ENCODE measurements around the gene ATP6V1C2.

Gene ATP6V1C2

DNA sequence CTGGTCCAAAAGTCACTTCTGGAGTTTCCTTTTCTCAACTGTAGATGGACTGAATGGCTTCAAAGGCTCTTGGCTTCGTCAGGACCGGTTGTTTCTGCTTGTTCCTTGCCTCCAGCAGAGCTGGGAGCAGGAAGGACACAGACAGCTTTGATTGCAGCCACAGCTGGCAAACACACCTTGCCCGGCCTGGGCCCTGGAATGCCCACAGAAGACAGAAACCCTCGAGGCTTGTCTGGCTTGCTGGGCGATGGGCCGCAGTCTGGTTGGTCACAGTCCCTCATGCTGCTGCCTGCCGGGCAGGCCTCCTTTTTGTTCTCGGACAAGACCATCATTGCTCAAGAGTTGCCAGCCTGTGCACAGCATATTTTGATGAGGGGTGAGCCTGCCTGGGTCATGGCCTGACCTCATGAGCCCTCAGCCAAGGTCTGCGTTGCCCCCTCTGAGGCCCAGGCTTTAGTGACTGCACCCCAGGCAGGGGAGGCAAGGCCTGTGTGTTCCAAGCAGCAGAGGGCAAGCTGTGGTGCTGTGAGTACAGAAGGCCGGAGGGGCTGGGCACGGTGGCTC, 37.8 kb downstream of the ATP6V1C2 start:
- H3K27me3 ChIP-seq (ENCODE audit: insufficient read depth, low read length) = no peaks in the 10 kb centered on the region
- H4K91ac ChIP-seq (ENCODE audit: low read depth, low read length) = no peak overlapping the region
- H3K4me1 ChIP-seq (ENCODE audit: control insufficient read depth in 1 of 2, insufficient read depth in 2 of 2, low read length in 2 of 2) = peaks cover 13 to 19% of the 10 kb centered on the region in 2 experiments
- no peak overlapping the region for H3K9ac ChIP-seq (ENCODE audit: low read length)
- WGBS (ENCODE audit: extremely low coverage, insufficient coverage, insufficient read length) = no CpG with 5 or more reads among the region's 11 CpGs
- no peak overlapping the region for H3K4ac ChIP-seq (ENCODE audit: low read depth, low read length)
- H3K18ac ChIP-seq (ENCODE audit: low read length) = no peak overlapping the region
- H3K79me1 ChIP-seq (ENCODE audit: low read length) = peaks cover 4% of the 10 kb centered on the region
- no peak overlapping the region for H3K4me3 ChIP-seq (ENCODE audit: low read depth, low read length)
- H4K8ac ChIP-seq (ENCODE audit: low read depth, low read length) = no peak overlapping the region
- peaks cover 0 to 3% of the 10 kb centered on the region in 2 experiments for H3K36me3 ChIP-seq (ENCODE audit: control insufficient read depth in 1 of 2, insufficient read depth in 2 of 2, low read length in 2 of 2)
- H3K23ac ChIP-seq (ENCODE audit: low read length) = no peak overlapping the region
- no peak for DNase-seq
- no peak overlapping the region for H3K14ac ChIP-seq (ENCODE audit: low read length)
- no peaks in the 10 kb centered on the region for H3K79me2 ChIP-seq (ENCODE audit: control insufficient read depth, insufficient read depth, low read length, poor library complexity)
- no peak overlapping the region for H3K4me2 ChIP-seq (ENCODE audit: low read length)
- no peak overlapping the region for H2BK12ac ChIP-seq (ENCODE audit: low read length)
- H2BK5ac ChIP-seq (ENCODE audit: low read depth, low read length, poor library complexity) = no peak overlapping the region
- H3K27ac ChIP-seq (ENCODE audit: low read depth, low read length) = no peak overlapping the region
- no peak overlapping the region for H2AFZ ChIP-seq (ENCODE audit: insufficient read depth, low read length, poor library complexity)
- H2BK120ac ChIP-seq (ENCODE audit: insufficient read depth, low read length, poor library complexity) = no peak overlapping the region
- H2AK5ac ChIP-seq (ENCODE audit: low read length) = peak overlapping the region; percentile 14
- H4K12ac ChIP-seq (ENCODE audit: low read depth, low read length) = no peak overlapping the region
- peaks cover 2% of the 10 kb centered on the region for H3K9me3 ChIP-seq (ENCODE audit: insufficient read depth, low read depth, low read length)

DNA sequence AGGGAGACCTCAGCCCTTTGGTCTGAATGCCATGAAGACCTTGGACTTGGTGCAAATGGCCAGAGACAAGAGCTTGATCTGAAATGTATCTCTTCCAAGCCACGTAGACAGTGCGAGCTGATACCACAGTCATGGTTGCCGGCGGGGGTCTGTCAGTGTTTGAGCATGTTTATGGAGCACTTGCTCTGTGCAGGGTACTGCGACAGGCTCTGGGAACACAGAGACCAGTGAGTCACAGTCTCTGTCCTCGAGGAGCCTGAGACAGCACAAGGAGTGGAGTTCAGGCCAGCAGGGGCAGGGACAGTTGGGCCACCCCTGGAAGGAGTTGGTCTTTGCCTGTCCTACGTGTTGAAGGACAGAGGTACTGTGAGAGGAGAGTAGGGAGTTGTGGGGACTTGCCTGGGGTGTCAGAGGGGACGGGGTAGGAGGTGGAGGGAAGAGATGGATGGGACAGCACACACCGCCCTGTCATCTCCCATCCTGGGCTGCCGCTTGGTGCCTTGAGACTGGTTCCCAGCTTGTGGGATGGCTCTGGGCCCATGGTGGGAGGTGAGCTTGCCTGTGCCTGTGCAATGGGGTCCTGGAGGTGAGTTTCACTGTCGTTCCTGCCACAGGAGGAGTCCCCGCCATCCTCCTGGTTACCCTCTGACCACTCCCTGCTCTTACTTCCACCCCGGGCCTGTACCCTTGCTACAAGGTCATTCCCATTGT, 39.5 kb downstream of the ATP6V1C2 start:
- Histone ChIP-seq H3K79me2 (ENCODE audit: control insufficient read depth, insufficient read depth, low read length, poor library complexity) (no peaks in the 10 kb centered on the region), H3K36me3 (ENCODE audit: control insufficient read depth in 1 of 2, insufficient read depth in 2 of 2, low read length in 2 of 2) (peaks cover 0 to 3% of the 10 kb centered on the region in 2 experiments), H3K27me3 (ENCODE audit: insufficient read depth, low read length) (no peaks in the 10 kb centered on the region), H3K4me3 (ENCODE audit: low read depth, low read length) (no peak overlapping the region), H3K4me1 (ENCODE audit: control insufficient read depth in 1 of 2, insufficient read depth in 2 of 2, low read length in 2 of 2) (peaks cover 16 to 17% of the 10 kb centered on the region in 2 experiments), H3K9ac (ENCODE audit: low read length) (no peak overlapping the region), H2AFZ (ENCODE audit: insufficient read depth, low read length, poor library complexity) (no peak overlapping the region), H2AK5ac (ENCODE audit: low read length) (no peak overlapping the region), H3K14ac (ENCODE audit: low read length) (no peak overlapping the region), H3K4me2 (ENCODE audit: low read length) (no peak overlapping the region), H3K4ac (ENCODE audit: low read depth, low read length) (no peak overlapping the region), H4K12ac (ENCODE audit: low read depth, low read length) (no peak overlapping the region), H3K9me3 (ENCODE audit: insufficient read depth, low read depth, low read length) (peaks cover 2% of the 10 kb centered on the region), H3K18ac (ENCODE audit: low read length) (no peak overlapping the region), H3K79me1 (ENCODE audit: low read length) (peaks cover 4% of the 10 kb centered on the region), H3K23ac (ENCODE audit: low read length) (no peak overlapping the region), H2BK120ac (ENCODE audit: insufficient read depth, low read length, poor library complexity) (peak overlapping the region; percentile 1), H3K27ac (ENCODE audit: low read depth, low read length) (no peak overlapping the region), H2BK5ac (ENCODE audit: low read depth, low read length, poor library complexity) (no peak overlapping the region), H4K91ac (ENCODE audit: low read depth, low read length) (no peak overlapping the region), H2BK12ac (ENCODE audit: low read length) (no peak overlapping the region), H4K8ac (ENCODE audit: low read depth, low read length) (no peak overlapping the region)
- DNase-seq = no peak
- WGBS (ENCODE audit: extremely low coverage, insufficient coverage, insufficient read length) = no CpG with 5 or more reads among the region's 13 CpGs

DNA sequence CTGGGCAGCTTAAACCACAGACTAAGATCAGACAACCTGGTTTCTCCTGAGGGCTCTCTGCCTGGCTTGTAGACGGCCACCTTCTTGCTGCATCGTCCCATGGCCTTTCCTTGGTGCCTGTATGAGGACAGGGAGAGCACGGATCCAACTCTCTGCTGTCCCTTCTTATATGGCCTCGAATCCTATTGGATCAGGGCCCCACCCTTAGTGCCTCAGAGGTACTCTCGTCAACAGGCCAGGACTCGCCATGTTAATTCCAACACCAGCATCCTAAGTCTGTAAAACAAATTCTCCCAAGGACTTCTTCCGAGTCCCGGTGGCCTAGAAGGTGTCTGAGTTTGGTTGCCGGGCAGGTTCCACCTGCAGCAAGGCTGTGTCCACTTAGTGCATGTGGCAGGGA, 40.2 kb downstream of the ATP6V1C2 start:
- no peaks in the 10 kb centered on the region for H3K27me3 ChIP-seq (ENCODE audit: insufficient read depth, low read length)
- no CpG with 5 or more reads among the region's 9 CpGs for WGBS (ENCODE audit: extremely low coverage, insufficient coverage, insufficient read length)
- H3K79me2 ChIP-seq (ENCODE audit: control insufficient read depth, insufficient read depth, low read length, poor library complexity) = no peaks in the 10 kb centered on the region
- no peak overlapping the region for H3K18ac ChIP-seq (ENCODE audit: low read length)
- no peak overlapping the region for H3K23ac ChIP-seq (ENCODE audit: low read length)
- H3K27ac ChIP-seq (ENCODE audit: low read depth, low read length) = no peak overlapping the region
- no peak overlapping the region for H4K8ac ChIP-seq (ENCODE audit: low read depth, low read length)
- peaks cover 16 to 17% of the 10 kb centered on the region in 2 experiments for H3K4me1 ChIP-seq (ENCODE audit: control insufficient read depth in 1 of 2, insufficient read depth in 2 of 2, low read length in 2 of 2)
- H3K9me3 ChIP-seq (ENCODE audit: insufficient read depth, low read depth, low read length) = peaks cover 2% of the 10 kb centered on the region
- no peak overlapping the region for H2AFZ ChIP-seq (ENCODE audit: insufficient read depth, low read length, poor library complexity)
- no peak overlapping the region for H3K4me3 ChIP-seq (ENCODE audit: low read depth, low read length)
- H3K79me1 ChIP-seq (ENCODE audit: low read length) = peaks cover 4% of the 10 kb centered on the region
- no peak overlapping the region for H3K14ac ChIP-seq (ENCODE audit: low read length)
- no peak overlapping the region for H3K4me2 ChIP-seq (ENCODE audit: low read length)
- no peak overlapping the region for H2BK5ac ChIP-seq (ENCODE audit: low read depth, low read length, poor library complexity)
- no peak overlapping the region for H4K12ac ChIP-seq (ENCODE audit: low read depth, low read length)
- no peak for DNase-seq
- H2BK12ac ChIP-seq (ENCODE audit: low read length) = no peak overlapping the region
- H2BK120ac ChIP-seq (ENCODE audit: insufficient read depth, low read length, poor library complexity) = no peak overlapping the region
- H3K36me3 ChIP-seq (ENCODE audit: control insufficient read depth in 1 of 2, insufficient read depth in 2 of 2, low read length in 2 of 2) = peaks cover 0 to 3% of the 10 kb centered on the region in 2 experiments
- H3K9ac ChIP-seq (ENCODE audit: low read length) = no peak overlapping the region
- H4K91ac ChIP-seq (ENCODE audit: low read depth, low read length) = no peak overlapping the region
- no peak overlapping the region for H3K4ac ChIP-seq (ENCODE audit: low read depth, low read length)
- H2AK5ac ChIP-seq (ENCODE audit: low read length) = no peak overlapping the region

GRCh38 chr2:10762651-10763460, 41.4 kb downstream of the ATP6V1C2 start:
- Histone ChIP-seq H3K79me1 (ENCODE audit: low read length) (peaks cover 4% of the 10 kb centered on the region), H3K4me2 (ENCODE audit: low read length) (no peak overlapping the region), H3K27ac (ENCODE audit: low read depth, low read length) (no peak overlapping the region), H3K27me3 (ENCODE audit: insufficient read depth, low read length) (no peaks in the 10 kb centered on the region), H3K23ac (ENCODE audit: low read length) (no peak overlapping the region), H4K91ac (ENCODE audit: low read depth, low read length) (peak overlapping the region; percentile 21), H3K4ac (ENCODE audit: low read depth, low read length) (no peak overlapping the region), H2BK12ac (ENCODE audit: low read length) (no peak overlapping the region), H3K4me3 (ENCODE audit: low read depth, low read length) (no peak overlapping the region), H4K8ac (ENCODE audit: low read depth, low read length) (no peak overlapping the region), H2AK5ac (ENCODE audit: low read length) (peak overlapping the region; percentile 10), H3K18ac (ENCODE audit: low read length) (peak overlapping the region; percentile 30), H2BK5ac (ENCODE audit: low read depth, low read length, poor library complexity) (no peak overlapping the region), H2AFZ (ENCODE audit: insufficient read depth, low read length, poor library complexity) (no peak overlapping the region), H3K9me3 (ENCODE audit: insufficient read depth, low read depth, low read length) (peaks cover 2% of the 10 kb centered on the region), H3K79me2 (ENCODE audit: control insufficient read depth, insufficient read depth, low read length, poor library complexity) (no peaks in the 10 kb centered on the region), H3K36me3 (ENCODE audit: control insufficient read depth in 1 of 2, insufficient read depth in 2 of 2, low read length in 2 of 2) (peaks cover 0 to 3% of the 10 kb centered on the region in 2 experiments), H3K14ac (ENCODE audit: low read length) (no peak overlapping the region), H4K12ac (ENCODE audit: low read depth, low read length) (no peak overlapping the region), H3K4me1 (ENCODE audit: control insufficient read depth in 1 of 2, insufficient read depth in 2 of 2, low read length in 2 of 2) (peaks cover 13 to 16% of the 10 kb centered on the region in 2 experiments), H2BK120ac (ENCODE audit: insufficient read depth, low read length, poor library complexity) (no peak overlapping the region), H3K9ac (ENCODE audit: low read length) (no peak overlapping the region)
- no peak for DNase-seq
- no CpG with 5 or more reads among the region's 25 CpGs for WGBS (ENCODE audit: extremely low coverage, insufficient coverage, insufficient read length)

Data from trophoblast cell (in vitro differentiated cells and primary cell).